Karpas-422 (cell line): ENCODE data around the gene ASIC3. TPM values are rescaled to one million over a fixed set of nuclear protein-coding genes. Genes with fewer than 3 reads are reported as not detected.

Experiments used
- DNase-seq: peaks from one replicate; pipeline ENCODE4 v3.0.0-alpha.2; 2015
- H2AFZ ChIP-seq: fragments of 200-600 bp; sonication (generic); 2 replicates; pipeline ENCODE4 v1.6.1; 2014; ENCODE audit warnings: antibody characterized with exemption, low read length, mixed read lengths
- H3K27ac ChIP-seq: fragments of 200-600 bp; sonication (generic); 2 replicates; pipeline ENCODE4 v1.5.1; 2014; ENCODE audit warnings: mild to moderate bottlenecking, low read length, moderate library complexity
- H3K27me3 ChIP-seq: fragments of 200-600 bp; sonication (generic); 2 replicates; pipeline ENCODE4 v1.6.1; 2014; ENCODE audit warnings: low read length, mixed read lengths
- H3K36me3 ChIP-seq: fragments of 200-600 bp; sonication (generic); 2 replicates; pipeline ENCODE4 v1.6.1; 2014; ENCODE audit warnings: low read length, mixed read lengths; ENCODE audit not compliant: insufficient read depth
- H3K4me1 ChIP-seq: fragments of 200-600 bp; sonication (generic); 2 replicates; pipeline ENCODE4 v1.6.1; 2014; ENCODE audit warnings: mild to moderate bottlenecking, low read length, mixed read lengths
- H3K4me2 ChIP-seq: fragments of 200-600 bp; sonication (generic); 2 replicates; pipeline ENCODE4 v1.6.1; 2014; ENCODE audit warnings: low read length, low read depth, mild to moderate bottlenecking; ENCODE audit not compliant: poor library complexity, severe bottlenecking
- H3K4me3 ChIP-seq: fragments of 200-600 bp; sonication (generic); 2 replicates; pipeline ENCODE4 v1.5.1; 2014; ENCODE audit warnings: mild to moderate bottlenecking, antibody characterized with exemption, low read length, mixed read lengths
- H3K79me2 ChIP-seq: fragments of 200-600 bp; sonication (generic); 2 replicates; pipeline ENCODE4 v1.6.1; 2014; ENCODE audit warnings: mild to moderate bottlenecking, low read length, mixed read lengths
- H3K9ac ChIP-seq: fragments of 200-600 bp; sonication (generic); 2 replicates; pipeline ENCODE4 v1.6.0; 2014; ENCODE audit warnings: low read length
- H3K9me2 ChIP-seq: fragments of 200-600 bp; sonication (generic), shearing (Covaris generic); replicated peaks from 2 replicates; pipeline ENCODE4 v1.6.0; 2014; ENCODE audit warnings: mild to moderate bottlenecking, low read length, moderate library complexity; ENCODE audit not compliant: insufficient read depth
- H3K9me3 ChIP-seq: fragments of 300-700, 200-600 bp; sonication (generic); 2 replicates; pipeline ENCODE4 v1.6.1; 2014; ENCODE audit warnings: low read length, mixed read lengths
- H4K20me1 ChIP-seq: fragments of 200-600 bp; sonication (generic); 2 replicates; pipeline ENCODE4 v1.6.1; 2014; ENCODE audit warnings: mild to moderate bottlenecking, antibody characterized with exemption, low read length, low read depth; ENCODE audit not compliant: insufficient read depth
- total RNA-seq: library from RNA; depleted of rRNA; stranded (reverse); fragments of >200 nt; shearing (Covaris generic); gene quantifications from 2 replicates; pipeline ENCODE4 v1.2.3, GENCODE V29; 2014; ENCODE audit warnings: low replicate concordance

Gene ASIC3
- total RNA-seq, 1 experiment from 2014 or later = 4.5 TPM

GRCh38 chr7:151006590-151007300, 41.6 kb upstream of the ASIC3 start:
- H3K4me1 ChIP-seq = peaks cover 33% of the 10 kb centered on the region

GRCh38 chr7:151007469-151007898, 40.8 kb upstream of the ASIC3 start:
- no peaks in the 10 kb centered on the region for H3K9me3 ChIP-seq
- H3K27ac ChIP-seq = no peak overlapping the region
- no peaks in the 10 kb centered on the region for H3K36me3 ChIP-seq
- 0 out of 2 replicates have a peak overlapping the region, but pooled peaks have one; percentile 84 for H2AFZ ChIP-seq
- H3K4me2 ChIP-seq = peak overlapping the region; percentile 82
- H3K9me2 ChIP-seq = no peaks in the 10 kb centered on the region
- H3K4me1 ChIP-seq = peaks cover 33% of the 10 kb centered on the region
- H3K27me3 ChIP-seq = no peaks in the 10 kb centered on the region
- no peaks in the 10 kb centered on the region for H4K20me1 ChIP-seq
- peaks cover 7% of the 10 kb centered on the region; the same call in 1 of the 2 replicates for H3K79me2 ChIP-seq
- DNase-seq = no peak
- H3K9ac ChIP-seq = peak overlapping the region; percentile 88
- peak overlapping the region; percentile 81; the same call in 1 of the 2 replicates for H3K4me3 ChIP-seq

More at GRCh38 chr7:151006590-151007300, 41.6 kb upstream of the ASIC3 start:
- Histone ChIP-seq H3K9me2 (no peaks in the 10 kb centered on the region), H3K4me3 (no peak overlapping the region), H3K9ac (no peak overlapping the region), H4K20me1 (no peaks in the 10 kb centered on the region), H3K9me3 (no peaks in the 10 kb centered on the region), H3K4me2 (no peak overlapping the region), H3K27ac (no peak overlapping the region), H3K79me2 (peaks cover 7% of the 10 kb centered on the region; the same call in 1 of the 2 replicates), H2AFZ (no peak overlapping the region), H3K36me3 (no peaks in the 10 kb centered on the region), H3K27me3 (no peaks in the 10 kb centered on the region)
- DNase-seq = no peak

GRCh38 chr7:151008143-151008510, 40.2 kb upstream of the ASIC3 start:
- Histone ChIP-seq H3K9ac (peak overlapping the region; percentile 88), H3K9me2 (no peaks in the 10 kb centered on the region), H3K36me3 (no peaks in the 10 kb centered on the region), H3K79me2 (peaks cover 7% of the 10 kb centered on the region; the same call in 1 of the 2 replicates), H3K4me3 (peak overlapping the region; percentile 81), H3K4me2 (peak overlapping the region; percentile 82), H3K4me1 (peaks cover 33% of the 10 kb centered on the region), H3K27ac (no peak overlapping the region), H3K27me3 (no peaks in the 10 kb centered on the region), H2AFZ (peak overlapping the region; percentile 84; the same call in 1 of the 2 replicates), H4K20me1 (no peaks in the 10 kb centered on the region), H3K9me3 (no peaks in the 10 kb centered on the region)
- DNase-seq = peak; percentile 66

- H3K4me3 ChIP-seq = peak overlapping the region; percentile 81
These were observed 39.6 kb upstream of the ASIC3 start for GRCh38 chr7:151008511-151009323.

GRCh38 chr7:151009327-151010036, 38.8 kb upstream of the ASIC3 start:
- Histone ChIP-seq H3K9ac (peak overlapping the region; percentile 88), H4K20me1 (no peaks in the 10 kb centered on the region), H3K27me3 (no peaks in the 10 kb centered on the region), H2AFZ (peak overlapping the region; percentile 25; the same call in 1 of the 2 replicates), H3K36me3 (no peaks in the 10 kb centered on the region), H3K79me2 (peaks cover 7% of the 10 kb centered on the region; the same call in 1 of the 2 replicates), H3K9me3 (no peaks in the 10 kb centered on the region), H3K4me1 (peaks cover 47% of the 10 kb centered on the region), H3K4me2 (peak overlapping the region; percentile 82), H3K27ac (peak overlapping the region; percentile 43; the same call in 1 of the 2 replicates), H3K4me3 (peak overlapping the region; percentile 81), H3K9me2 (no peaks in the 10 kb centered on the region)
- peak; percentile 75 for DNase-seq

More at GRCh38 chr7:151008511-151009323, 39.6 kb upstream of the ASIC3 start:
- H4K20me1 ChIP-seq = no peaks in the 10 kb centered on the region
- H3K9me3 ChIP-seq = no peaks in the 10 kb centered on the region
- peak overlapping the region; percentile 84; the same call in 1 of the 2 replicates for H2AFZ ChIP-seq
- H3K4me1 ChIP-seq = peaks cover 39% of the 10 kb centered on the region
- no peaks in the 10 kb centered on the region for H3K36me3 ChIP-seq
- peak overlapping the region; percentile 88 for H3K9ac ChIP-seq
- peak overlapping the region; percentile 43; the same call in 1 of the 2 replicates for H3K27ac ChIP-seq
- peak overlapping the region; percentile 82 for H3K4me2 ChIP-seq
- DNase-seq = peak; percentile 96
- H3K27me3 ChIP-seq = no peaks in the 10 kb centered on the region
- peaks cover 7% of the 10 kb centered on the region; the same call in 1 of the 2 replicates for H3K79me2 ChIP-seq
- H3K9me2 ChIP-seq = no peaks in the 10 kb centered on the region

GRCh38 chr7:151010037-151010306, 38.4 kb upstream of the ASIC3 start:
- H3K9me2 ChIP-seq = no peaks in the 10 kb centered on the region
- no peaks in the 10 kb centered on the region for H4K20me1 ChIP-seq
- H3K4me1 ChIP-seq = peaks cover 47% of the 10 kb centered on the region
- H2AFZ ChIP-seq = no peak overlapping the region
- DNase-seq = no peak
- H3K9ac ChIP-seq = peak overlapping the region; percentile 88
- H3K4me3 ChIP-seq = peak overlapping the region; percentile 81; the same call in 1 of the 2 replicates
- no peaks in the 10 kb centered on the region for H3K36me3 ChIP-seq
- peaks cover 7% of the 10 kb centered on the region; the same call in 1 of the 2 replicates for H3K79me2 ChIP-seq
- H3K27me3 ChIP-seq = no peaks in the 10 kb centered on the region
- no peak overlapping the region for H3K27ac ChIP-seq
- H3K4me2 ChIP-seq = peak overlapping the region; percentile 82
- H3K9me3 ChIP-seq = no peaks in the 10 kb centered on the region

- Histone ChIP-seq H3K27me3 (no peaks in the 10 kb centered on the region), H2AFZ (no peak overlapping the region), H3K4me3 (peak overlapping the region; percentile 81; the same call in 1 of the 2 replicates), H3K79me2 (peaks cover 7% of the 10 kb centered on the region; the same call in 1 of the 2 replicates), H4K20me1 (no peaks in the 10 kb centered on the region), H3K9me2 (no peaks in the 10 kb centered on the region), H3K4me1 (peaks cover 47% of the 10 kb centered on the region), H3K9me3 (no peaks in the 10 kb centered on the region), H3K36me3 (no peaks in the 10 kb centered on the region), H3K27ac (no peak overlapping the region), H3K9ac (peak overlapping the region; percentile 88), H3K4me2 (peak overlapping the region; percentile 82)
- no peak for DNase-seq
These were observed 37.8 kb upstream of the ASIC3 start for GRCh38 chr7:151010307-151011096.
